ENCODE results near the gene KATNA1. TPM values are rescaled to one million over a fixed set of nuclear protein-coding genes. Genes with fewer than 3 reads are reported as not detected.

KATNA1 gene
- total and polyA plus RNA-seq, 9 of the 15 experiments (the other 6 are each of a cell fraction or from before 2014, with no cell fraction given) = 22.5 to 76.9 (median 45.0) TPM

DNA sequence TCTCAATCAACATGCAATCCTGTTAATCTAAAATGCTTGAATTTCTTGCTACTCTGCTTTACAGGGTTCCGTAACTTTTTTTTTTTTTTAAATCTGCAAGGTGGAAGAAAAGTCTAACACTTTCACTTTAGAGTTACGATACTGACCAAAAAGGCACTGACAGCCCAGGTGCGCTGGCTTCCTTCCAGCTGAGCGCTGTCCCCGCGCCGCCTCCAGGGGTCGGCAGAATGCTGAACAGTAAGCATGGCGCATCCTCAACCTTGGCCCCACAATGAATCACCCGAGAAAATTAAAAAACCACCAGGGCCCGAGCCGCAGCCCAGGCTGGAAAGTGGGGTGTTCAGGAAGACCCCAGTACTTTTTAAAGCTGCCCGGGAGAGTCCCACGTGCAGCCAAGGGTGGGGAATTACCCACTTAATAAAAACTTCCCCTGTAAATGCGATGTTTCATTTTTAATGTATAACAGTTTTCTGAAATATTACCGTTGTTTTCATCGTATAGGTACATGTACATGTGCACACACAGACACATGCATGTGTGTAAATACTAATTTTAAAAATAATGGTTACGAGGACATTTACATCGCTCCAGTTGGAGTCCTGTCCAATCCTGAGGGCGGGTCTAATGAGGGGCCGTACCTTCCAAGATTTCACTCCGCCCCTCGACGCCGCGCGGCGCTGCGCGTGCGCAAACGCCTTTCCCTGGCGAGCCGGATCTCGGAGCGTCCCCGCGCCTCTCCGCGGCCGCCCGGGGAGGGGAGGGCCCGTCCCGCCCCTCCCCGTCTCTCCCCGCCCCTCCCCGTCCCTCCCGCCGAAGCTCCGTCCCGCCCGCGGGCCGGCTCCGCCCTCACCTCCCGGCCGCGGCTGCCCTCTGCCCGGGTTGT lies 82.7 kb downstream of the KATNA1 start, which contains the start of gene GINM1 (continued):
- TF ChIP-seq, protein P1, sequence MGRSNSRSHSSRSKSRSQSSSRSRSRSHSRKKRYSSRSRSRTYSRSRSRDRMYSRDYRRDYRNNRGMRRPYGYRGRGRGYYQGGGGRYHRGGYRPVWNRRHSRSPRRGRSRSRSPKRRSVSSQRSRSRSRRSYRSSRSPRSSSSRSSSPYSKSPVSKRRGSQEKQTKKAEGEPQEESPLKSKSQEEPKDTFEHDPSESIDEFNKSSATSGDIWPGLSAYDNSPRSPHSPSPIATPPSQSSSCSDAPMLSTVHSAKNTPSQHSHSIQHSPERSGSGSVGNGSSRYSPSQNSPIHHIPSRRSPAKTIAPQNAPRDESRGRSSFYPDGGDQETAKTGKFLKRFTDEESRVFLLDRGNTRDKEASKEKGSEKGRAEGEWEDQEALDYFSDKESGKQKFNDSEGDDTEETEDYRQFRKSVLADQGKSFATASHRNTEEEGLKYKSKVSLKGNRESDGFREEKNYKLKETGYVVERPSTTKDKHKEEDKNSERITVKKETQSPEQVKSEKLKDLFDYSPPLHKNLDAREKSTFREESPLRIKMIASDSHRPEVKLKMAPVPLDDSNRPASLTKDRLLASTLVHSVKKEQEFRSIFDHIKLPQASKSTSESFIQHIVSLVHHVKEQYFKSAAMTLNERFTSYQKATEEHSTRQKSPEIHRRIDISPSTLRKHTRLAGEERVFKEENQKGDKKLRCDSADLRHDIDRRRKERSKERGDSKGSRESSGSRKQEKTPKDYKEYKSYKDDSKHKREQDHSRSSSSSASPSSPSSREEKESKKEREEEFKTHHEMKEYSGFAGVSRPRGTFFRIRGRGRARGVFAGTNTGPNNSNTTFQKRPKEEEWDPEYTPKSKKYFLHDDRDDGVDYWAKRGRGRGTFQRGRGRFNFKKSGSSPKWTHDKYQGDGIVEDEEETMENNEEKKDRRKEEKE (IDR thresholded peaks at IDR 0.05; ENCODE audit: borderline replicate concordance in 1 of 2, control insufficient read depth in 1 of 2, low read depth in 2 of 2, low read length in 1 of 2) = no peak
- TF ChIP-seq, protein P2, sequence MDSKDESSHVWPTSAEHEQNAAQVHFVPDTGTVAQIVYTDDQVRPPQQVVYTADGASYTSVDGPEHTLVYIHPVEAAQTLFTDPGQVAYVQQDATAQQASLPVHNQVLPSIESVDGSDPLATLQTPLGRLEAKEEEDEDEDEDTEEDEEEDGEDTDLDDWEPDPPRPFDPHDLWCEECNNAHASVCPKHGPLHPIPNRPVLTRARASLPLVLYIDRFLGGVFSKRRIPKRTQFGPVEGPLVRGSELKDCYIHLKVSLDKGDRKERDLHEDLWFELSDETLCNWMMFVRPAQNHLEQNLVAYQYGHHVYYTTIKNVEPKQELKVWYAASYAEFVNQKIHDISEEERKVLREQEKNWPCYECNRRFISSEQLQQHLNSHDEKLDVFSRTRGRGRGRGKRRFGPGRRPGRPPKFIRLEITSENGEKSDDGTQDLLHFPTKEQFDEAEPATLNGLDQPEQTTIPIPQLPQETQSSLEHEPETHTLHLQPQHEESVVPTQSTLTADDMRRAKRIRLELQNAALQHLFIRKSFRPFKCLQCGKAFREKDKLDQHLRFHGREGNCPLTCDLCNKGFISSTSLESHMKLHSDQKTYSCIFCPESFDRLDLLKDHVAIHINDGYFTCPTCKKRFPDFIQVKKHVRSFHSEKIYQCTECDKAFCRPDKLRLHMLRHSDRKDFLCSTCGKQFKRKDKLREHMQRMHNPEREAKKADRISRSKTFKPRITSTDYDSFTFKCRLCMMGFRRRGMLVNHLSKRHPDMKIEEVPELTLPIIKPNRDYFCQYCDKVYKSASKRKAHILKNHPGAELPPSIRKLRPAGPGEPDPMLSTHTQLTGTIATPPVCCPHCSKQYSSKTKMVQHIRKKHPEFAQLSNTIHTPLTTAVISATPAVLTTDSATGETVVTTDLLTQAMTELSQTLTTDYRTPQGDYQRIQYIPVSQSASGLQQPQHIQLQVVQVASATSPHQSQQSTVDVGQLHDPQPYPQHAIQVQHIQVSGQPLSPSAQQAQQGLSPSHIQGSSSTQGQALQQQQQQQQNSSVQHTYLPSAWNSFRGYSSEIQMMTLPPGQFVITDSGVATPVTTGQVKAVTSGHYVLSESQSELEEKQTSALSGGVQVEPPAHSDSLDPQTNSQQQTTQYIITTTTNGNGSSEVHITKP (IDR thresholded peaks at IDR 0.05; ENCODE audit: partially characterized antibody) = no peak
- TF ChIP-seq ZNF79 (CRISPR knock-in tag; IDR thresholded peaks at IDR 0.05; ENCODE audit: low read depth) = no peak
- TF ChIP-seq CBX3 (IDR thresholded peaks at IDR 0.05; ENCODE audit: borderline replicate concordance in 1 of 2, low read length in 2 of 2) = no peak
- TF ChIP-seq CBX8 (IDR thresholded peaks at IDR 0.05; ENCODE audit: borderline replicate concordance, extremely low read depth, low read depth, low read length, poor library complexity, severe bottlenecking) = no peak
- TF ChIP-seq SRSF1 (IDR thresholded peaks at IDR 0.05; ENCODE audit: low read depth, low read length) = no peak
- TF ChIP-seq NR3C1 (CRISPR knock-in tag; IDR thresholded peaks at IDR 0.05) = no peak
- TF ChIP-seq KDM4B (IDR thresholded peaks at IDR 0.05; ENCODE audit: borderline replicate concordance in 2 of 2, low read depth in 1 of 2) = no peak
- TF ChIP-seq ZNF217 (CRISPR knock-in tag; IDR thresholded peaks at IDR 0.05) = no peak
- no peak for TF ChIP-seq TFAM (CRISPR knock-in tag; conservative IDR thresholded peaks at IDR 0.05)
- TF ChIP-seq WHSC1 (IDR thresholded peaks at IDR 0.05; ENCODE audit: low read length) = no peak
- no peak for TF ChIP-seq CREBBP (IDR thresholded peaks at IDR 0.05; ENCODE audit: low read depth, low read length)
- TF ChIP-seq ZNF75A (CRISPR knock-in tag; IDR thresholded peaks at IDR 0.05) = no peak
- TF ChIP-seq, protein P3, sequence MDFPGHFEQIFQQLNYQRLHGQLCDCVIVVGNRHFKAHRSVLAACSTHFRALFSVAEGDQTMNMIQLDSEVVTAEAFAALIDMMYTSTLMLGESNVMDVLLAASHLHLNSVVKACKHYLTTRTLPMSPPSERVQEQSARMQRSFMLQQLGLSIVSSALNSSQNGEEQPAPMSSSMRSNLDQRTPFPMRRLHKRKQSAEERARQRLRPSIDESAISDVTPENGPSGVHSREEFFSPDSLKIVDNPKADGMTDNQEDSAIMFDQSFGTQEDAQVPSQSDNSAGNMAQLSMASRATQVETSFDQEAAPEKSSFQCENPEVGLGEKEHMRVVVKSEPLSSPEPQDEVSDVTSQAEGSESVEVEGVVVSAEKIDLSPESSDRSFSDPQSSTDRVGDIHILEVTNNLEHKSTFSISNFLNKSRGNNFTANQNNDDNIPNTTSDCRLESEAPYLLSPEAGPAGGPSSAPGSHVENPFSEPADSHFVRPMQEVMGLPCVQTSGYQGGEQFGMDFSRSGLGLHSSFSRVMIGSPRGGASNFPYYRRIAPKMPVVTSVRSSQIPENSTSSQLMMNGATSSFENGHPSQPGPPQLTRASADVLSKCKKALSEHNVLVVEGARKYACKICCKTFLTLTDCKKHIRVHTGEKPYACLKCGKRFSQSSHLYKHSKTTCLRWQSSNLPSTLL (IDR thresholded peaks at IDR 0.05) = no peak
- no peak; the same call in 1 of the 2 replicates for TF ChIP-seq JUN (IDR thresholded peaks at IDR 0.05; ENCODE audit: borderline replicate concordance, low read depth, low read length)
- TF ChIP-seq JUN (CRISPR knock-in tag; IDR thresholded peaks at IDR 0.05; ENCODE audit: borderline replicate concordance) = no peak; the same call in 1 of the 2 replicates
- peak; percentile 37; the same call in 1 of the 2 replicates for TF ChIP-seq TCF3 (CRISPR knock-in tag; IDR thresholded peaks at IDR 0.05)
